GM18867 (cell line): Measurements from ENCODE around the gene SLC10A1.

ENCODE experiments used
- ATAC-seq: cut with Tn5 transposase; IDR thresholded peaks from one replicate; pipeline ENCODE4 v1.9.1; 2021; ENCODE audit warnings: mild to moderate bottlenecking, moderate library complexity; ENCODE audit not compliant: unreplicated experiment

SLC10A1 gene

DNA sequence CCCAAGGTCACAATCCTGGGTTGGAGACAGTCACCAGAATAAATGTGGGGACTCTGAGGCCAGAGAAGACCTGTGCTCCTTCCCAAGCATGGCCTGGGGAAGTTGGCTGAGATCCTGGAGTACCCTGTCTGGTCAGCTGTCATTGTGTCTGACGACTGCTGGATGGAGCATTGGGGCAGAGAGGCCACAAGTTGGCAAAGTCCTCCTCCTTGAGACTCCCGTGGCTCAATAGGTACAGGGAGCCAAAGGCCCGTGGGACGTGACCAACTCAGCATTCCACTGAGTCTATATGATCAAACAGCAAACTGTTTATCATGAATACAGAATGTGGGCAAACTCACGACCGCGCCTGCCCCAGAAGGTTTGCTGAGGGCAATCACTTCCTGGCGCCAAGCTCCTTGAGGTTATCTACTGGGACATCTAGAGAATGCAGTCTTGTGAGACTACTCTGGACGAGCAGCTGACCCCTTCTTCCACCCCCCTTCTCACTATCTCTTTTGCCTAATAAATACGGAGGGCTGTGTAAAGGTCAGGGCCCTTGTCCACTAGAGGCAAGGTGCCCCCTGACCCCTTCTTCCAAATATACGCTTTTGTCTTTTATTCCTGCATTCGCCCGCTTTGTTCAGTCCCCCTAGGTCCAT, 14.3 kb upstream of the SLC10A1 start:
- no peak for ATAC-seq

DNA sequence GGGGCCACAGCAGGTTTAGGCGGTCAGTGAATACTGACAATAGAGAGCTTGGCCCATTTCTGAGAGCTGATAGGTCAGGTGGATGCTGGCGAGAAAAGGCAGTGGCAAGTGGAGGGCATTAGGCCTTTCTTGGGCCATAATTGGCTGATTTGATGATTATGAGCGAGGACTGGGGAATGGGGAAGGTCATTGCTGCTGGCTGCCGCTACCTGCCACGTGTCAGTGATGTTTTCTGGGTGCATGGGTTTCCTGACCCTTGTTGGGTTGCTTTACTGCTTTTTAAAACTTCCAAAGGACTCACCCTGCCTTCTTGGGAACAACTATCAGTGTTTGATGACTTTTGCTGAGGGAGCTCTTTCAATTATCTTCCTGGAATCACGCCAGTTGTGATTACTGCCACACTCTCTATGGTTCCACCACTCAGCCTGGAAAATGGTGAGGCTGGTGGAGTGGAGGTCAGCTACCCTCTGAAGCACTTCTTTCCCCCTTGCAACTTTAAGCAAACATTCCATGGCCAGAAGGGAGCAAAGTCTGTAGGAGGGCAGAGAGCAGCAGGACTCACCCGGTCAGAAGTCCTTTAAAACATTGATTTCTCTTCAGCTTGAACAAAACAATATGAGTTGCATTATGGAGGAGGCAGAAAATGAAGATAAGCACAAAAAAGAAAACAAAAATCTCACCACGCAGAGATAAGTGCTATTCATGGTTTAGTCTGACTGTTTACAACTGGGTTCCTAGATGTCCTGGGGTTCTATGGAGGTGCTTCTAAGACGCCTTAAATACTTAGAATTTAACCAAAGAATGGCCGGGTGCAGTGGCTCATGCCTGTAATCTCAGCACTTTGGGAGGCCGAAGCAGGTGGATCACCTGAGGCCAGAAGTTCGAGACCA, 12.1 kb upstream of the SLC10A1 start:
- ATAC-seq: no peak

DNA sequence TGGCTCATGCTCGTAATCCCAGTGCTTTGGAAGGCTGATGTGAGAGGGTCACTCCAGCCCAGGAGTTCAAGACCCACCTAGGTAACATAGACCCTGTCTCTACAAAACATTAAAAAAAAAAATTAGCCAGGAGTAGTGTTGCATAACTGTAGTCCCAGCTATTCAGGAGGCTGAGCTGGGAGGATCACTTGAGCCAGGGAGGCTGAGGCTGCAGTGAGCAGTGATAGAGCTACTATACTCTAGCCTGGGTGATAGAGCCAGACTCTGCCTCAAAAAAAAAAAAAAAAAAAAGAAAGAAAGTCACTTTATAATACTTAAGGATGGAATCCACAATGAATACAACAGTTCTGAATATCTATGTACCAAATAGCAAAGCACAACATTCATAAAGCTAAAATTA, 10.2 kb upstream of the SLC10A1 start:
- no peak for ATAC-seq

DNA sequence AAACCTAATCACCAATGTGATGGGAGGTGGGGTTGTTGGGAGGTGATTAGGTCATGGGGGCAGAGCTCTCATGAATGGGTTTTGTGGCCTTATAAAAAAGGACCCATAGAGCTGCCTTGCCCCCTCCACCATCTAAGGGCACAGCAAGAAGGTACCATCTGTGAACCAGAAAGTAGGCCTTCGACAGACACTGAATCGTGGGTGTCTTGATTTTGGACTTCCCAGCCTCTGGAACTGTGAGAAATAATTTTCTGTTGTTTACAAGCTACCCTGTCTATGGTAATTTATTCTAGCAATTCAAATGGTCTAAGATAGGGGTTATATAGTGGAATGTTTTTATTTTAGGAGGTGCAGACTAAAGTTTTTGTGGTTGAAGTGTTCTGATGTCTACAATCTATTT, 7.9 kb upstream of the SLC10A1 start:
- no peak for ATAC-seq

DNA sequence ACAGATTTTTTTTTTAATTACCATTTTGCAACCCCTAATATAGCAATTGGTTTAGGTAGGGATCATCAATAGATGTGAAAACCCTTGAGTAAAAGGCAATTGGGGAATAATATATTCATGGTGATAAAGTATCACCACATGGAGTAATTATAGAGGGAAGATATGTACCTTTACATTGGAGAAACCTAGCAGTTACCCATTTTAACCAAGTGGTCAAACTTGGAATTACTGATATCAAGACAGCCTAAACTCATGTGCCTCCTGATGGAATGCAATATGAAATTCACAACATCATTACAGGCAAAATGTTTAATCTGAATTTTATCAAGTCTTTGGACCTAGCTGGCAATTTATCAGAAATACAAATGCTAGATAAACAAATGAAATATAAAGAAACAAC, 6.7 kb upstream of the SLC10A1 start:
- no peak for ATAC-seq

DNA sequence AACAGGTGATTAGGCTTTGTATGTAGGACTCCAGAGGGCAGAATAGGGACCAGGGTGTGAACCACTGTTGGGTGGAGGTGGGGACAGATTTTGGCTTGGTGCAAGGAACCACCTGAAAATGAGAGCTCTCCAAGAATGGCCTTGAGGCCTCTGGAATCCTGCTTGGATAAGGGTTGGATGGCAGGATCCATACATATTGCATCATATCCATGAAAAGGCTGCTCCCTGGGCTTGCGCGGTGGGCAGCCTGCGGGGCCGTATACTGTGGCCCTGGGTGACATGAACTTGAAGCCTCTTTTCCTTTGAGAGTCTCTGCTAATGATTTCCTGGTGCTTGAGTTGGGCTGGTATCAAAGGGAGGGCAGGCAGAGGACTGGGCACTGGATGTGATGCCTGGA, 1.3 kb upstream of the SLC10A1 start:
- ATAC-seq: no peak

DNA sequence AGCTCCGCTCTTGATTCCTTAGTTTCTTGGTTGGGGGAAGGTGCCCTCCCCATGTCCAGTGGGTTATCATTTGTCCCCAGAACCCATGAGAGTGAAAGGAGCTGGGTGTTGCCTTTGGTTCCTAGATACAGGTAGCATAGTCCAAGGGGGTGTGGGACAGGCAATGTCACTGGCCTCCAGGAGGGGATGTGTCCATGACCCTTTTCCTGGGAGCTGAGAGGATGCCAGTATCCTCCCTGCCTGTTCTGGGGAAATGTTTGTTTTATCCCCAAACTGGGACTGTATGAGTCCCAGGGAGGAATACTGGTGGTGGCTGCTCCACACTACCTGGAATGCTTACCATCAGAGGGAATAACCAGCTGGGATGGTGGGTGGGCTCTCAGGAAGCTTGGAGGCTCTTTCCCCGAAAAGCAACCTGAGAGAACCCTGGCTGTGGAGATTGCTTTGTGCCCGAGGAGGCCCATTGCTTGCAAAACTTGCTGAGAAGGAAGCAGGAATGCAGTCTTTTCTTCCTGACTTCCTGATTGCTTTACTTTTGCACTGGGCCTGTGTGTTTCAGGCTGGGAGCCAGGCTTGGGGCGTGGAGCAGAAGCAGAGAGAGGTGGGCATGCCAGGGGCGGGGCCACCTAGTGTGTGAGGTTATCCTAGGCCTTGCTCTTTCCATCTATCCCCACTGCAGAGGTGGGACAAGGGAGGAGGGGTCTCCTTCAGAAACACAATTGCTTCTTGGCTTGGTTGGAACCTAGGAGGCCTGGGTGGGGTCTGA, 715 bp upstream of the SLC10A1 start:
- ATAC-seq: no peak

DNA sequence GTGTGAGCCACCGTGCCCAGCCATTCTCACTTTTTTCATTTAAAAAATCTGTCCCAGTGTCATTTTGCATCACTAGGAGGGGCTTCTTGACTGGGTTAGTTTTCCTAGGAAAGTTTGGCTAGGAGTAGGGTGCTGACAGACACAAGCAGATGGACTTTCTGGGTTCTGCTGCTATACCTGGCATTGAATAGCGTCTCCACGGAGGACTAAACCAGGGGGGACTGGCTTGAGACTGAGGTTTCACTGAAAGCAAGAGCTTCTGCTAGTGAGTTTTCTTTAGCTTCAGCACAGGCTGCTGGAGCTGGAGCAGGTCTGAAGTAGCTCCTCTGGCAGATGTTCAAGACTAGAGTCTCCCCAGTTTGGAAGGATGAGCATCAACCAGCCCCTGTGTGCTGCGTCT, 1.4 kb downstream of the SLC10A1 start:
- no peak for ATAC-seq

DNA sequence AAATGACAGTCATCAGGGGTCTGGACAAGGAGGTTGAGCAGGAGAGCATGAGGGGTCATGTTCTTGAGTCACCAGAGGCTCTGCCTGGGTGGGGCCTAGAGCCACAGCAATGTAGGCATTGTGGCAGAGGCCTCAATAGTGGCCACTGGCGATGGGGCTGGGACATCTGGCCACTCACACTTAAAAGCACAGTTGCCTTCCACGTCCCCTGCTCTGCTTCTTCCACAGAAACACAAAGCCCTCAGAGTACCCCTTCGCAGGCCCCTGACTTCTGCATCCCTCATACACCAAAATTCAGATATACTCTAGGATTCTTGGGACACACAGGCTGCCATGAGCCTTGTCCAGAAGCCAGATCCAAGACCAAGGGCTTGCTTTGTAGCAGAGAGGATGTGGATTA, 2.2 kb downstream of the SLC10A1 start:
- no peak for ATAC-seq

DNA sequence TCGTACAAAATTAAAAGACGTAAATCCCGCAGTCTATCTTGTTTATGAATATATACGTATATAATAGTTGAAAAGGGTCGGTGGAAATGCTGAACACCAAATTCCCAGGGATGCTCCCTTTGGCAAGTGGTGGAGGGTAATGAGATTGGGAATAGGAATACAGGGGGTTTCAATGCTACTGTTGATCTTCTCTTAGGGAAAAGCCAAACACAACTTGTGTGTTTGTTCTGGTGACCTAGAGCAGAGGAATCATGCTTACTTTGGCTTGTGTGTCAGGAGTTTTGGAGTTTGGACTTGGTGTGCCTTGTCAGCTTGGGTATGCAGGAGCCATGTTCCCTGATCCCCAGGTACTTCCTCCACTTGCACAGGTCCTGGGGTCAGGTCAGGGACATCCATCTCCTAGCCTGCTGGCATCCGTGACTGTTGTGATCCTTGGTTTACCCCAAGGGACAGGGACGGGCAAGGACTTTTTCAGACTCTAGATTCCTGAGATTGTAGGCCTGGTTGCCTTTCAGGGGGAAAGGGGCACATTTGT, 4.1 kb downstream of the SLC10A1 start:
- ATAC-seq: no peak

DNA sequence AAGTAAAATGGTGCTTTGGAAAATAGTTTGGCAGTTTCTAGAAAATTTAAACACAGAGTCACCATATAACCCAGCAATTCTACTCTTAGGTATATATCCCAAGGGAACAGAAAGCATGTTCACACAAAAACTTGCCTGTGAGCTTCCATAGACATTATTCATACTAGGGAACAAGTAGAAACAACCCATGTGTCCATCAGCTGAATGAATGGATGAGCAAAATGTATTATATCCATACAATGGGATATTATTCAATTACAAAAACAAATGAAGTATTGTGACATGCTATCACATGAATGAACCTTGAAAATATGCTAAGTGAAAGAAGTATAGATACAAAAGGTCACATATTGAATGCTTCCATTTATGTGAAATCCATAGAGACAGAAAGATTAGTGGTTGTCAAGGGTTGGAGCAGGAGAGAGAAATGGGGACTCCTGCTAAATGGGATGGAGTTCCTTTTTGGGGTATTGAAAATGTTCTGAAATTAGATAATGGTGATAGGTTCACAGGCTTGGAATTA, 7.9 kb downstream of the SLC10A1 start:
- ATAC-seq: no peak

DNA sequence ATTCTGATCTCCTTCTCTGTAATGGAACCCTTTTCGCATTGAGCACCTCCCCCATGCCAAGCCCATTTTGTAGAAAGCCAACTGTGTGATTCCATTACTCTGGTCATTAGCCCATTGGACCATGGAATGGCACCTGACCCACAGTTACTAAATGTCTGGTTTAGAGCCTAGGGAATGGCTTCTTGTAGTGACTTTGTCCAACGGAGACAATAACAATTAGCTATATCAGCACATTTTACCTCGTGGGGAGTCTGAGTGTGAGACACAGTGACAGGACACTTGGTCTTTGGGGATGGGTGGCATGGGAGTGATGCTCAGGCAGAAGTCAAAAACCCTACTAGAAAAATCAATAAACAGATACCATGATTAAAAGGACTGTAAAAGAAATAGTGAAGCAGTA, 10.4 kb downstream of the SLC10A1 start:
- ATAC-seq: no peak

DNA sequence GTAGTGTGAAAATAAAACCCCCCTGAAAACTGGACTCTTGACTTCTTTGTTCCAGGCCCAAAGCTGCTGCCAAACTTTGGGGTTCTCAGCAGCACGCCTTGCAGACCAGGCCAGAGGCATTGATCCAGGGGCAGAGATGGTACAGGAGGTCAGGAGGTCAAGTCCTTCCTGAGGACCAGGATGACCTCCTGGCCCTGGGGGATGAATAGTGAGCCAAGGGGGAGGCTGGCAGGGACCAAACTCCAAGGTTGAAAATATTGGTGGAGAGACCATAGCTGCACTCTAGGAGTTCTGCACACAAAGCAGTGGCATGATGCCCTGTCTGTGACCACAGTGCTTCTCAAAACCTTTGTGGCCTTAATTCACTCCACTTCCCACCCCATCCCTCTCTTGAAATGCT, 12.1 kb downstream of the SLC10A1 start:
- no peak for ATAC-seq

DNA sequence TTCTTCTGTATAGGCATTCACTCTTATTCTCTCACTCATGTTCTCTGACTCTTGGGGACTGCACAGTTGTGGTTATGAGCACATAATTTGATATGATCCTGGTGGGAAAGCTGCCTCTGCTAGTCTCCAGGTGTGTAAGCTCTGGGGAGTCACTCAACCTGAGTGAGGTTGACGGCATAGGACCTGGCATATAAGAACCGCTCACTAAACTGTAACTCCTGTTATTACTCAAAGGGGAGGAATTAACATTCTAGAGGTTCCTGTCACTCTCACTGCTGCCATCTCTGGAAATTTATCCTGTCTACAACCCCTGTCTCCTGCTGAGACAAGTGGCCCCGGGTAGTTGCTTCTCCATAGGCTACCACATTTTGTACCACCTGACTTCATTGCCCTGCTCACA, 16.1 kb downstream of the SLC10A1 start:
- ATAC-seq: no peak

DNA sequence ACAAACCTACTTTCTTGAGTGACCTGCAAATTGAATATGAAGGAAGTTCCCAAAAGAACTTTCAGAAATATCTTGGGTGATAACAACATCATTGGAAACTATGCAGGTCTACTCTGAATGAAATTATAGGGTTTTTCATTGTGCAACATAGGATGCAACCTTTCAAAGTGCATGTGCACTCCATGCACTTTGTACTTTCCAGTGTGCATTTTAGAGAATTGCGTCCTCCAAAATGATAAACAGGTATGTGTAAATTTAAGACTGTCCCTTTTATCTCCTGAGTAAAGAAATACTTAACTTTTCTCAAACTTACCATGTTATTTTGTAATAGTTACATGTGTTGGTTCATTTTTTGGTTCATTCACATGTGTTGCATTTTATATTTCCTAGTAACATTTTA, 16.9 kb downstream of the SLC10A1 start:
- no peak for ATAC-seq

DNA sequence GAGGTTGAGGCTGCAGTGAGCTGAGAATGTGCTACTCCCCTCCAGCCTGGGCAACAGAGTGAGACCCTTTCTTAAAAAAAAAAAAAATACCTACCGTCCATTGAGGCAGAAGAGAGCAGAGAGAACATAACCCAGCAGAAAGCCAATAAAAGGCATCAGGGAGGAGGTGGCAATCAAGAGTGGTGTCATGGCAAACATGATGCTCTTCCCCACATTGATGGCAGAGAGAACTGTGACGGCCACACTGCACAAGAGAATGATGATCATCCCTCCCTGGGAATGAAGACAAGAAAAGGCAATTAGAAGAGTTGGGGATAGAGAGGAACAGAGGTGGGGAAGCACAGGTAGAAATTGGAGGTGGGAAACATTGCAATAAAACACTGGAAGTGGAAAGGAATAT, 18.0 kb downstream of the SLC10A1 start:
- ATAC-seq: no peak

DNA sequence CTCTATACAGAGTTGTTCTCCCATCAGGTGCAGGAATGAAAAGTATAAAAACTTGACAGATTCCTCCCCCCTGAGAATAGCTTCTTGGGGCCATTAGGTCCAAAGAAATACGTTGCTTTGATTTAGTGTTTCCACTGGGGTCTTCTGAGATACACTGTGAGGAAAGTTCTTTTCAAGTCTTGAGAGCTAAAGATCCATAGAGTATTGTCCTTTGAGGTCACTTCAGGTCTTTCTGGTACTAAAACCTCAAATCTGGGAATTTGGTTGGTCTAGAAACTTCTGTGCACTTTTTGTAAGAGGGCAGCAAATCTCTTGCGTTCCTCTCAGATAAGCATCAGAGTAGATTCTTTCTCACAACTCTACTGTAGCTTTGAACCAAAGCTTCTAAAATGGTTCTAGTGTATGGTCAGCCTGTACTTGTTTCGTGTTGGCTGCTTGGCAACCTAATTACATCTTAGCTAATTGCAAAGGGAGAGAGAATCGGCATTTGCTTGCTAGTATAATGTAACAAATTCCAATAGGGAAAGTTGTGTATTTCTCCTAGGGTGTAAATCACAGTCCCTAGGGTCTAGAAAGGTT, 20.1 kb downstream of the SLC10A1 start:
- no peak for ATAC-seq

DNA sequence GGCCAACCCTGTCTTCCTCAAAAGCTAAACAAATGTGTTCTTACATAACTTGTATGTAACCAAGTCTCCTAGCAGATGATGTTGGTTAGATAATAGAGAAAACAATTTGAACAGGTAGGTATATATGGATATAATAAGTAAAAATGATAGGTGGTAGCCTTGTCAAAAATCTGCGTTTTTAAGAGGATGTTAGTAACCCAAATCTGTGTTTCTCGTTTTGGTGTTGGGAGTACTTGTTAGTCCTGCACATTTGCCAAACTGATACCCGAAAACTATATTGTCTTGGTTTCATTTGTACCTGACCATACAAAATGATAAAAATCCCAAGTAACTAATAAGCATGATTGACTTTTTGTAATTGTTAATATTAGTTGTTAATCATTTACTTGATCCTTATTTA, 22.0 kb downstream of the SLC10A1 start:
- no peak for ATAC-seq

DNA sequence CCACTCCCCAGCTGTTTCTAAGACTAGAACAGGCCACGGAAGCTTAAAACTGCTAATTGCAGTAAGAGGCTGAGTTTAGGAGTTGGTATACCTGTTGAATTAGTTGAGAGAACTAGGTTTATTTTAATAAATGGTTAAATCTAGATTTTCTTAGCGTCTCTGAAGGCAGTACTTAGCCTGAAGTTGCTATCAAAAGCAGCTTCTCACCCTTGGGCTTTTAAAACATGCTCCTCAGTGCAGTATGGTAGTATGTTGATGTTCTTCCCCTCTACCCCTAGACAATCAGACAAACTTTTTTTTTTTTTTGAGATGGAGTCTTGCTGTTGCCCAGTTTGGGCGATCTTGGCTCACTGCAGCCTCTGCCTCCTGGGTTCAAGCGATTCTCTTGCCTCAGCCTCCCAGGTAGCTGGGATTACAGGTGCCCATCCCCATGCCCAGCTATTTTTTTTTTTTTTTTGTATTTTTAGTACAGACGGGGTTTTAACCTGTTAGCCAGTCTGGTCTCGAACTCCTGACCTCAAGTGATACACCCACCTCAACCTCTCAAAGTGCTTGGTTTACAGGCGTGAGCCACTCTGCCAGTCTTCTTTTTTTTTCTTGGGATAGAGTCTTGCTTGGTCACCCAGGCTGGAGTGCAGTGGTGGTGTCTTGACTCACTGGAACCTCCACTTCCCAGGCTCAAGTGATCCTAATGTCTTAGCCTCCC, 23.3 kb downstream of the SLC10A1 start:
- no peak for ATAC-seq
